Measurements from ENCODE around the gene SNURF. TPM values are rescaled to one million over a fixed set of nuclear protein-coding genes. Genes with fewer than 3 reads are reported as not detected.
"Not testable (repeated sequence)": the region's sequence is repeated elsewhere in the genome, so short reads cannot be mapped to it uniquely, and the experiment has no call there.

The SNURF gene, protein sequence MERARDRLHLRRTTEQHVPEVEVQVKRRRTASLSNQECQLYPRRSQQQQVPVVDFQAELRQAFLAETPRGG
- polyA plus RNA-seq (2013, experiment 1 of 2), result 51.4 TPM
- polyA plus RNA-seq (2013, experiment 2 of 2), result 46.3 TPM

DNA sequence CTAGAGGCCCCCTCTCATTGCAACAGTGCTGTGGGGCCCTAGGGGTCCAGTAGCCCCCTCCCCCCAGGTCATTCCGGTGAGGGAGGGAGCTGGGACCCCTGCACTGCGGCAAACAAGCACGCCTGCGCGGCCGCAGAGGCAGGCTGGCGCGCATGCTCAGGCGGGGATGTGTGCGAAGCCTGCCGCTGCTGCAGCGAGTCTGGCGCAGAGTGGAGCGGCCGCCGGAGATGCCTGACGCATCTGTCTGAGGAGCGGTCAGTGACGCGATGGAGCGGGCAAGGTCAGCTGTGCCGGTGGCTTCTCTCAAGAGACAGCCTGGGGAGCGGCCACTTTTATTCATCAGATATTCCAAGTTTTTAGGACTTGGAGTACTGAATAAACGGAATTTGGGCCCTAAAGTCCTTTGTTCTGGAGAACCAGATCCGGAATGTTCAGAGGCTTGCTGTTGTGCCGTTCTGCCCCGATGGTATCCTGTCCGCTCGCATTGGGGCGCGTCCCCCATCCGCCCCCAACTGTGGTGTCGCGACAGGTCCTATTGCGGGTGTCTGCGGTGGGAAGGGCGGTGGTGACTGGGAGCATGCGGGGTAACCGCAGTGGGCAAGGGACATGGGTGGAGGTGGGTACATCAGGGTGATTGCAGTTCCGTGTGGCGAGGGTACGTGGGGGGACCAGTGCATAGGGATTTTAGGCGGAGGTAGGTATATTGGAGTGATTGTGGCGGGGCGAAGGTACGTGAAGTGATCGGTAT, at the start of gene SNURF, which contains the start of gene SNRPN:
TSS of gene SNURF (plus strand) at position 205 of the 748 bp plus-strand sequence. CDS start at position 267, 62 bp downstream.
TSS of gene SNRPN (plus strand) at position 205 of the 748 bp plus-strand sequence. CDS start 19,467 bp downstream, outside the sequence.
- peak within 1 kb of the TSS; percentile 95 for H3K27ac ChIP-seq (ENCODE audit: low read depth, low read length)
- peaks cover 25% of the 10 kb centered on the region for H3K9me3 ChIP-seq (ENCODE audit: insufficient read depth, low read depth, low read length)
- 53% methylated on average over 47 of the region's 47 CpGs for WGBS

DNA sequence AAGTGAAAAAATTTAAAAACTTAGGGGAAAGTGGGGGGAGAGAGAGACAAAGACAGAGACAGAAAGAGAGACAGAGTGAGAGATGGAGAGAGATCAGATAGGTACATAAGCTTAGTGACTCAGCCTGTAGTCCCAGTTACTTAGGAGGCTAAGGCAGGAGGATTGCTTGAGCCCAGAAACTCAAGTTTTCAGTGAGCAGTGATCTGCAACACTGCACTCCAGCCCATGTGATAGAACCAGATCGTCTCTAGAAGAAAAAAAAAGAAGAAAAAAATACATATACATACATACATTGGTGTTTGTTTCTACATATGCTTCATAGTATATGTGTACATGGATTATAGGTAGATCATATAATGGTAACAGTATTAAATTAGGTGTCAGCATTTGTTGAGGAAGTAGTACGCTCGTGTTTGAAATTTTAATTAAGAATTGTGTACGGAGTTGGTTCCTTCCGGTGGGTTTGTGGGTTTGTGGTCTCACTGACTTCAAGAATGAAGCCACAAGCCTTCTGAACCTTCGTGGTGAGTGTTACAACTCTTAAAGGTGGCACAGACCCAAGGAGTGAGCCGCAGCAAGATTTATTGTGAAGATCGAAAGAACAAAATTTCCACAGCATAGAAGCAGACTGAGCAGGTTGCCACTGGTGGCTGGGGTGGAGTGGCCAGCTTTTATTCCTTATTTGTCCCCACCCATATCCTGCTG, 38.3 kb upstream of the SNURF start:
- Histone ChIP-seq H3K9ac (ENCODE audit: low read depth, low read length) (no peak overlapping the region), H3K36me3 (ENCODE audit: insufficient read depth, low read length) (0 out of 2 replicates have a peak, but pooled peaks cover 3% of the 10 kb centered on the region), H3K27ac (ENCODE audit: low read depth, low read length) (no peak overlapping the region), H3K9me3 (ENCODE audit: insufficient read depth, low read depth, low read length) (peaks cover 50% of the 10 kb centered on the region), H3K4me3 (ENCODE audit: low read length) (no peak overlapping the region), H3K4me1 (ENCODE audit: insufficient read depth, low read length) (peaks cover 18% of the 10 kb centered on the region), H3K27me3 (ENCODE audit: insufficient read depth, low read length) (no peaks in the 10 kb centered on the region)
- 93% methylated on average over 7 of the region's 8 CpGs for WGBS

More for the DNA sequence above, at the start of gene SNURF, which contains the start of gene SNRPN:
- no peaks in the 10 kb centered on the region for H3K27me3 ChIP-seq (ENCODE audit: insufficient read depth, low read length)
- peak within 1 kb of the TSS; percentile 91 for H3K9ac ChIP-seq (ENCODE audit: low read depth, low read length)
- H3K4me1 ChIP-seq (ENCODE audit: insufficient read depth, low read length), result peaks cover 32% of the 10 kb centered on the region
- peaks cover 18% of the 10 kb centered on the region for H3K36me3 ChIP-seq (ENCODE audit: insufficient read depth, low read length)
- H3K4me3 ChIP-seq (ENCODE audit: low read length), result peak within 1 kb of the TSS; percentile 80

DNA sequence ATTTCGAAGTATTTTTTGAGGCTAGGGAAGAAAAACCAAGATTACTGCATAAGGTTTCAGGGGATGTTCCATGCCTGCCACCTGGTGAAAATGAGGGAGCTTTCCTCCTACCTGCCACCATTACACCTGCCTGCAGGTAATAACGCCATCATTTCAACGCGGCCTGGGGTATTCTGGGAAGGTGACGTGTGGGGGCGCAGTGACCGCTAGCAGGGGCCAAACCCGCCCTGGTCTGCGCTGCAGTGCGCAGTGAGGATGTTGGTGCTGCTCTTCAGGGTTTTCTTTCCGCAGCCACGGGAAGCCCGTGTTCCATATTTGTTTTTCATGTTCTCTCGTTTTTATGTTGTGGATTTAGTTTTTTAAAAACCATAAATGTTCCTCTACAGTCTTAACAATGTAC, 37.4 kb upstream of the SNURF start:
- H3K4me1 ChIP-seq (ENCODE audit: insufficient read depth, low read length), result peaks cover 18% of the 10 kb centered on the region
- no peak overlapping the region for H3K9ac ChIP-seq (ENCODE audit: low read depth, low read length)
- H3K27me3 ChIP-seq (ENCODE audit: insufficient read depth, low read length), result no peaks in the 10 kb centered on the region
- peaks cover 48% of the 10 kb centered on the region for H3K9me3 ChIP-seq (ENCODE audit: insufficient read depth, low read depth, low read length)
- no peak overlapping the region for H3K4me3 ChIP-seq (ENCODE audit: low read length)
- H3K36me3 ChIP-seq (ENCODE audit: insufficient read depth, low read length), result 0 out of 2 replicates have a peak, but pooled peaks cover under 1% of the 10 kb centered on the region
- H3K27ac ChIP-seq (ENCODE audit: low read depth, low read length), result no peak overlapping the region
- 93% methylated on average over 12 of the region's 14 CpGs for WGBS

DNA sequence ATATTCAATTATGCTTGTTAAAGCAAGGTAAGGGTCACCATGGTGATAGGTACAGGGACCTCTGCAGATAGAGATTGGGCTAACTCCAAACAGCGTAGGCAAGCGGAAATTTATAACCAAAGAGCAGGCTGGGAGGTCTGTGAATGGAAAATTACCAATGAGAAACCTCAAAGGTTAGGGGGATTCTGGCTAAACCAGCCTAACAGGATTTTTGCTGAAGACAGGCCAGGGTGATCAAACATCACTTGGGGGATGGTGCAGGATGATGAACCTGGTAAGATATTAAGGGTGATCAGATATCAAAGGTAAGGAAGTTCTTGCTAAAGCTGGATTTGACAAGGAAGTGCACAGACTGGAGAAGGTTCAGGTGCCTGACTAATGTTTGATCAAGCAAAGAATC, 35.3 kb upstream of the SNURF start:
- Histone ChIP-seq H3K9ac (ENCODE audit: low read depth, low read length) (no peak overlapping the region), H3K4me1 (ENCODE audit: insufficient read depth, low read length) (peaks cover 18% of the 10 kb centered on the region), H3K27ac (ENCODE audit: low read depth, low read length) (peak overlapping the region; percentile 41; the same call in 1 of the 2 replicates), H3K36me3 (ENCODE audit: insufficient read depth, low read length) (no peaks in the 10 kb centered on the region), H3K4me3 (ENCODE audit: low read length) (peak overlapping the region; percentile 20; the same call in 1 of the 2 replicates), H3K27me3 (ENCODE audit: insufficient read depth, low read length) (no peaks in the 10 kb centered on the region), H3K9me3 (ENCODE audit: insufficient read depth, low read depth, low read length) (peaks cover 52% of the 10 kb centered on the region)
- 87% methylated on average over 2 of the region's 2 CpGs for WGBS

DNA sequence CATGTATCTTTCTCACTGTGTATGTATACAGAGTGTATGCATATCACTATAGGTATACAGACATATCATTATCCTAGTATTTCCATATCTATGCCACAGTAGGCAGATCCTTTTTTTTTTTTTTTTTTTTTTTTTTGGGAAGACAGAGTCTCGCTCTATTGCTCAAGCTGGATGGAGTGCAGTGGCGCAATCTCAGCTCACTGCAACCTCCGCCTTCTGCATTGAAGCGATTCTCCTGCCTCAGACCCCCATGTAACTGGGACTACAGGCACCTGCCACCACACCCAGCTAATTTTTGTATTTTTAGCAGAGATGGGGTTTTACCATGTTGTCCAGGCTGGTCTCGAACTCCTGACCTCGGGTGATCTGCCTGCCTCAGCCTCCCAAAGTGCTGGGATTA, 32.0 kb upstream of the SNURF start:
- Histone ChIP-seq H3K4me1 (ENCODE audit: insufficient read depth, low read length) (peaks cover 18% of the 10 kb centered on the region), H3K9me3 (ENCODE audit: insufficient read depth, low read depth, low read length) (peaks cover 50% of the 10 kb centered on the region)
- H3K36me3 ChIP-seq (ENCODE audit: insufficient read depth, low read length); H3K27me3 ChIP-seq (ENCODE audit: insufficient read depth, low read length); H3K27ac ChIP-seq (ENCODE audit: low read depth, low read length); H3K4me3 ChIP-seq (ENCODE audit: low read length); H3K9ac ChIP-seq (ENCODE audit: low read depth, low read length): not testable (repeated sequence)
- 93% methylated on average over 6 of the region's 6 CpGs for WGBS

DNA sequence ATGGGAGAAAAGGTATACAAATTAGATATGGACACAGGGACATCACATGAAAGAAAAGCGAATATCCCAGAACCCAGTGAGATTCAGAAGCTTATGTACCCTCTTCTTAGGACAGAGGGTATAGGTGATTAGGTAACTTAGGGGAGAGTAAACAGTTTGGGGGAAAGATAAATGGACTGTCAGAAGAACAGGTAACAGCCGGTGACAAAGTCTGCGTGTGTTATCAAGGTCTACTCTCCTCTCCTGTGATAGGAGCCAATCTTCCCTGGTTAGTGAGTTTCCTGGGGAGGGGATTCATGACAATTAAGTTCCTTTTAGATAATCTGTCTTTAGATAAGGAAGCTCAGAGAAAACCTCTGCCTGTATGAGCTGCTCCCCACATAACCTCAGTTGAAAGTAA, 30.6 kb upstream of the SNURF start:
- peaks cover 18% of the 10 kb centered on the region for H3K4me1 ChIP-seq (ENCODE audit: insufficient read depth, low read length)
- WGBS, result 85% methylated on average over 3 of the region's 3 CpGs
- H3K27ac ChIP-seq (ENCODE audit: low read depth, low read length), result no peak overlapping the region
- no peaks in the 10 kb centered on the region for H3K36me3 ChIP-seq (ENCODE audit: insufficient read depth, low read length)
- H3K9ac ChIP-seq (ENCODE audit: low read depth, low read length), result no peak overlapping the region
- H3K27me3 ChIP-seq (ENCODE audit: insufficient read depth, low read length), result no peaks in the 10 kb centered on the region
- H3K4me3 ChIP-seq (ENCODE audit: low read length), result no peak overlapping the region
- peaks cover 59% of the 10 kb centered on the region for H3K9me3 ChIP-seq (ENCODE audit: insufficient read depth, low read depth, low read length)

DNA sequence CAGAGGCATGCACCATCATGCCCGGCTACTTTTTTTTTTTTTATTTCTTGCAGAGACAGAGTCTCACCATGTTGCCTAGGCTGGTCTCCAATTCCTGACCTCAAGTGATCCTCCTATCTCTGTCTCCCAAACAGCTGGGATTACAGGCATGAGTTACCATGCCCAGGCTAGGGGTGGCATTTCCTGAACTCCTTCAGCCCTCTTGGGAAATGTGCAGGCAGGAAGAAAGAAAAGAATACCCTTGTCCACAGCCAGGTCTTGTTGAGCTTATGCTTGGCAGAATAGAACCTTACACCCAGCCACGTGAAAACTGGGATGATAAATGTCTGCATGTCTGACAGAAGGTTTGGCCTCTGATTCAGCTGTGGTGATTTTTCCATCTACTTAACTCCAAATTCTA, 30.2 kb upstream of the SNURF start:
- Histone ChIP-seq H3K9ac (ENCODE audit: low read depth, low read length) (no peak overlapping the region), H3K27ac (ENCODE audit: low read depth, low read length) (no peak overlapping the region), H3K27me3 (ENCODE audit: insufficient read depth, low read length) (no peaks in the 10 kb centered on the region), H3K4me3 (ENCODE audit: low read length) (no peak overlapping the region), H3K4me1 (ENCODE audit: insufficient read depth, low read length) (peaks cover 15% of the 10 kb centered on the region), H3K36me3 (ENCODE audit: insufficient read depth, low read length) (no peaks in the 10 kb centered on the region), H3K9me3 (ENCODE audit: insufficient read depth, low read depth, low read length) (peaks cover 58% of the 10 kb centered on the region)
- 94% methylated on average over 2 of the region's 2 CpGs for WGBS

DNA sequence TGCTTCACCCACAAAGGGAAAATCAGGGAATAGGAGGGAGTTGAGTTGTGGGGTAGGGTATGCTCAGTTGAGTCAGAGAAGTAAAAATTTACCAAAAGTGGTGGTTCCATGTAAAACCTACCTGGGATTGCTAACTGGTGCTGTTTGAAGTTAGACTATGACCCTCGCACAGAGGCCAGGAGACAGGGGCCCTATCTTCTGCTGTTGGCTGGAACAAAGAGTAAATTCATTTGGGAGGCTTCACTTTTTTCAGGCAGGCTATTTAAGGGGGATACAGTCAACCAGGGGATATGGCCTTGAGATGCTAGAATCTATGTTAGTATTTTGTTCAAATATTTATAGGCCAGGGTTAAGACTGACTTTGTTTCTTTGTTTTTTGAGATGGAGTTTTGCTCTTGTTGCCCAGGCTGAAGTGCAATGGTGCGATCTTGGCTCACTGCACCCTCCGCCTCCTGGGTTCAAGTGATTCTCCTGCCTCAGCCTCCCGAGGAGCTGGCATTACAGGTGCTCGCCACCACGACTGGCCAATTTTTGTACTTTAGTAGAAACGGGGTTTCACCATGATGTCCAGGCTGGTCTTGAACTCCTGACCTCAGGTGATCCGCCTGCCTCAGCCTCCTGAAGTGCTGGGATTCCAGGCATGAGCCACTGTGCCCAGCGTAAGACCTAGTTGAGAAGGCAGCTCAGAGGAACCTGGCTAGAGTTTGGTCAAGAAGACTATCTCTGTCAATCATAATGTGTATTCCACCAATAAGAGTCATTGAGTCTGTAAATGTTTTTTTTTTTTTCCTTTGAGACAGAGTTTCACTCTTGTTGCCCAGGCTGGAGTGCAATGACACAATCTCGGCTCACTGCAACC, 22.7 kb upstream of the SNURF start:
- 91% methylated on average over 10 of the region's 10 CpGs for WGBS
- not testable (repeated sequence) for H3K27me3 ChIP-seq (ENCODE audit: insufficient read depth, low read length); H3K4me3 ChIP-seq (ENCODE audit: low read length); H3K36me3 ChIP-seq (ENCODE audit: insufficient read depth, low read length); H3K9ac ChIP-seq (ENCODE audit: low read depth, low read length); H3K4me1 ChIP-seq (ENCODE audit: insufficient read depth, low read length); H3K27ac ChIP-seq (ENCODE audit: low read depth, low read length)
- peaks cover 41% of the 10 kb centered on the region for H3K9me3 ChIP-seq (ENCODE audit: insufficient read depth, low read depth, low read length)

DNA sequence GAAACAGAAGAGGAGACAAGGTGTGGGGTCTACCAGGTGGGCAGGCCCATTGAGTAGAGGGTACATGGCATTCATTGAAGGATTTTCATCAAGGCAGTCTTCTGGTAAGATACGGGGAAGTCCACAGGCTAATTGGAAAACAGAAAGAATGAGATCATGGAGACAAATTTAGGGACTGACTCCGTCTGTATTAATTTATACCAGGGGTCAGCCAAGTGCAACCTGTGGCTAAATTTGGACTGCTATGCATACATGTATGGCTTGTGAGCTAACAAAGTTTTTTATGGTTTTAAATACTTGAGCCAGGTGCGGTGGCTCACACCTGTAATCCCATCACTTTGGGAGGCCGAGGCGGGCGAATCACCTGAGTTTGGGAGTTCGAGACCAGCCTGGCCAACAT, 21.1 kb upstream of the SNURF start:
- 93% methylated on average over 7 of the region's 7 CpGs for WGBS
- no peaks in the 10 kb centered on the region for H3K4me1 ChIP-seq (ENCODE audit: insufficient read depth, low read length)
- H3K27ac ChIP-seq (ENCODE audit: low read depth, low read length), result no peak overlapping the region
- H3K9me3 ChIP-seq (ENCODE audit: insufficient read depth, low read depth, low read length), result peaks cover 32% of the 10 kb centered on the region
- no peaks in the 10 kb centered on the region for H3K36me3 ChIP-seq (ENCODE audit: insufficient read depth, low read length)
- H3K27me3 ChIP-seq (ENCODE audit: insufficient read depth, low read length), result no peaks in the 10 kb centered on the region
- H3K4me3 ChIP-seq (ENCODE audit: low read length), result no peak overlapping the region
- H3K9ac ChIP-seq (ENCODE audit: low read depth, low read length), result no peak overlapping the region

DNA sequence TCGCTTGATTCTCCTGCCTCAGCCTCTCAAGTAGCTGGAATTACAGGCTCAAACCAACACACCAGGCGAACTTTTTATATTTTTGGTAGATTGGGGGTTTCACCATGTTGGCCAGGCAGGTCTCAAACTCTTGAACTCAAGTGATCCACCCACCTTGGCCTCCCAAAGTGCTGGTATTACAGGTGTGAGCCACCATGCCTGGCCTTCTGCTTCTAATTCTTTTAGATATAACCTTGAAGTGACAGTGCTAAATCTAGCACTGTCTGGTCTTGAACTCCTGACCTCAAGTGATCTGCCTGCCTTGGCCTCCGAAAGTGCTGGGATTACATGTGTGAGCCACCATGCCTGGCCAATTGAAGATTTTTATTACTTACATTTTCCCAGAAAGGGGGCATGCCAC, 16.6 kb upstream of the SNURF start:
- H3K36me3 ChIP-seq (ENCODE audit: insufficient read depth, low read length); H3K4me3 ChIP-seq (ENCODE audit: low read length); H3K9ac ChIP-seq (ENCODE audit: low read depth, low read length); H3K27me3 ChIP-seq (ENCODE audit: insufficient read depth, low read length); H3K27ac ChIP-seq (ENCODE audit: low read depth, low read length); H3K4me1 ChIP-seq (ENCODE audit: insufficient read depth, low read length): not testable (repeated sequence)
- 93% methylated on average over 3 of the region's 3 CpGs for whole genome bisulfite sequencing
- peaks cover 33% of the 10 kb centered on the region for H3K9me3 ChIP-seq (ENCODE audit: insufficient read depth, low read depth, low read length)
